HG03442 (cell line): ENCODE results near the gene IL10RA.

Source experiments
- ATAC-seq: cut with Tn5 transposase; IDR thresholded peaks from one replicate; pipeline ENCODE4 v1.9.1; 2021; ENCODE audit warnings: mild to moderate bottlenecking, moderate library complexity; ENCODE audit not compliant: unreplicated experiment

The IL10RA gene

DNA sequence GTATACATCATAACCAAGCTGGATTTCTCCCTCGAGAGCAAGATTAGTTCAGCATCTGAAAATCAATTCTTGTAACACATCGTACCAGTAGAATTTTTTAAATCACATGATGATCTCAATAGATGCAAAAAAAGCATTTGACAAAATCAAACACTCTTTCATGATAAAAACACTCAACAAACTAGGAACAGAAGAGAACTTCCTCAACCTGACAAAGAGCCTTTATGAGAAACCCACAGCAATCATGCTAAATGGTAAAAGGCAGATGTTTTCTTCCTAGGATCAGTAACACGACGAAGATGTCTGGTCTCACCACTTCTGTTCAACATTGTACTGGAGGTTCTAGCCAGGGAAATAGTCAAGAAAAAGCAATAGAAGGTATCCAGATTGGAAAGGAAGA is 56.6 kb downstream of the IL10RA start:
- ATAC-seq = no peak

GRCh38 chr11:118045191-118045590 is 59.0 kb downstream of the IL10RA start:
- ATAC-seq = no peak

- no peak for ATAC-seq
Observed at GRCh38 chr11:118046051-118046963, 60.1 kb downstream of the IL10RA start.

DNA sequence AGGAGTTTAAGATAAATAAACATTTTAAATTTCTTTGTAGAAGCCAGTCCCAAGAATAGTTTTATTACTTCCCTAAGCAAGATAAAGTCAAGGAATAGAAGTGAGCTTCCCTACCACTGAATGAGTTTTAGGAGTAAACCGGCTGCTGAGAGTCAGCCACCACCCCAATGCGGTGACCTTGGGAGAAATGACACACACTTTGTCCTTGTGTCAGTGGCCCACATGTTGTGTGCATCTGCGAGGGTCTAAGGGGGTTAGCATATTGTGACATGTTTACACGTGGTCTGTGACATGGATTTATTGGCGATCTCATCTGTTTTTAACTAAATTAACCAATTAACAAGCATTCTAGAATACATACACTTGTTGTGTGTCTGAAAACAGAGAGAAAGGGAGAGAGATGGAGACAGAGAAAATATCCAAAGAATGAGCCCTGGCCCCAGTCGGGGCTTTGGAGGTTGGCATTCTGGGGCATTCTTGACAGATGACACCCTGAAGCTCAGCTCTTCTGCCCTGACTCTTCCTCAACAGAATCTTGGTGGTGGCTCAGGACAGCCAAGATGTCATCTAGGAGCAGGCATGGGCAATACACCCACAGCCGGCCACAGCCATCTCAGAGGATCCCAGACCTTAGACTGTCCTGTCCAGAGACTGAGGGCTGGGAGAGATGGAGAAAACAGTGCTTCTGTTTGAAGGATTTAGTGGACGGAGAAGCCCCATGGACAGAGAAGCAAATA is 60.9 kb downstream of the IL10RA start:
- ATAC-seq = no peak

GRCh38 chr11:118047749-118048148 is 61.6 kb downstream of the IL10RA start:
- no peak for ATAC-seq

GRCh38 chr11:118048472-118049370 is 62.5 kb downstream of the IL10RA start:
- no peak for ATAC-seq

GRCh38 chr11:118049771-118050170 is 63.6 kb downstream of the IL10RA start:
- no peak for ATAC-seq

DNA sequence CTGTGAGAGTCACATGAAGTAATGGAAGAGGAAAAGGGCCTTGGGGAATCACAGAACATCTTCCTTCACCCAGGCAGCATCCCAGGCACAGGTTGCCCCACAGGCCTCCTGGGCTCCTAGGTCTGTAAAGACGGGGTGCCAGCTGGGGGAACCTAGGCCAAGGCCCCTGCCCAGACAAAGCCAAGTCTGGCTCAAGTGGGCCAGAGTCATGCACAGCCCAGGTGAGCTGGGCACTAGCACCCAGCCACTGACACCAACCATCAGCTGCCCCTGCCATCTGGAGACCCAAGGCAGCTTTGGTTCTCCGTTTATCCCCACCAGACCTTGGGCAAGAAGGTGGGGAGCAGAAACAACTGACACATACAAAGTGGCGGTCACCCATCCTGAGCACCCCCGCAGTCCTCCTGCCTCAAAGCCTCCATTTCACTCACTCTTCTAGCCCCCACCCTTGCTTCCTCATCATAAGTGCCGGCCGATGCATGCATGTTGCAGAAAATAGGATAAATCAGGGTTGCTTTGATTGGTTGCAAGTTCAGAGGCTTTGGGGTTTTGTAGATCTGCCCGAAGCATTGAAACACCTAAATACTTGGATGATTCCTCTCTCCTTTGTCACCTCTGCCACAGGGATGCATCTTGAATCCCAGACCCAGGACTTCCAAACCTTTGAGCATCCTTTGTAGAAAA is 64.2 kb downstream of the IL10RA start:
- ATAC-seq = no peak
